Measurements from ENCODE around the gene PSMA3.

Gene PSMA3

GRCh38 chr14:58301416-58301815, 56.8 kb downstream of the PSMA3 start:
- no peak for DNase-seq

GRCh38 chr14:58305730-58306129, 61.1 kb downstream of the PSMA3 start:
- DNase-seq, result no peak

GRCh38 chr14:58307597-58308316, 63.1 kb downstream of the PSMA3 start:
- DNase-seq, result no peak

- no peak for DNase-seq
These were observed 64.4 kb downstream of the PSMA3 start for GRCh38 chr14:58309086-58309485.

- DNase-seq, result no peak
These were observed 69.1 kb downstream of the PSMA3 start for GRCh38 chr14:58313699-58314098.

GRCh38 chr14:58315606-58316005, 71.0 kb downstream of the PSMA3 start:
- DNase-seq, result no peak
